IMR-90 (cell line): Measurements from ENCODE around the gene MAN1C1. TPM values are rescaled to one million over a fixed set of nuclear protein-coding genes. Genes with fewer than 3 reads are reported as not detected.

Experiments used
- ATAC-seq: fragments of 200-7000 bp; cut with Tn5 transposase; 2 replicates; pipeline ENCODE4 v1.9.1; 2020; ENCODE audit warnings: low read depth, mild to moderate bottlenecking, moderate library complexity
- BruUV-seq: library from RNA; stranded (reverse); fragments of 400-500 nt; replicated peaks from 2 replicates; lab custom pipeline; 2021; lab: Mats Ljungman, UMichigan
- CTCF ChIA-PET: fragments of 300-600 bp; formaldehyde crosslinking; extraction: SDS; loops from one replicate; lab custom pipeline; 2021; ENCODE audit warnings: antibody characterized with exemption; lab: Yijun Ruan, JAX
- POLR2A ChIA-PET: fragments of 300-600 bp; sonication (Branson Sonifier 250); formaldehyde crosslinking; loops from one replicate; lab custom pipeline; 2022; ENCODE audit warnings: antibody characterized with exemption; ENCODE audit not compliant: unreplicated experiment; lab: Charles Lee
- DNase-seq: peaks from one replicate; pipeline ENCODE4 v3.0.0; 2013
- H2AFZ ChIP-seq: replicated peaks from 2 replicates; pipeline ENCODE3; 2013; ENCODE audit warnings: low read length, mild to moderate bottlenecking; ENCODE audit not compliant: poor library complexity
- H2AK5ac ChIP-seq: 2 replicates; pipeline ENCODE4 v1.6.1; 2013; ENCODE audit warnings: low read depth, low read length, inconsistent platforms
- H2AK9ac ChIP-seq: replicated peaks from 2 replicates; pipeline ENCODE3; 2013; ENCODE audit warnings: mild to moderate bottlenecking, low read depth, low read length, moderate library complexity; ENCODE audit not compliant: poor library complexity
- H2BK120ac ChIP-seq: 2 replicates; pipeline ENCODE4 v1.6.1; 2013; ENCODE audit warnings: low read depth, low read length, inconsistent platforms
- H2BK15ac ChIP-seq: 3 replicates; pipeline ENCODE4 v1.6.1; 2013; ENCODE audit warnings: low read depth, low read length, inconsistent platforms
- H2BK20ac ChIP-seq: 2 replicates; pipeline ENCODE4 v1.6.1; 2013; ENCODE audit warnings: low read depth, mild to moderate bottlenecking, inconsistent platforms, low read length, moderate library complexity
- H2BK5ac ChIP-seq: 2 replicates; pipeline ENCODE4 v1.6.1; 2013; ENCODE audit warnings: mild to moderate bottlenecking, low read depth, low read length, inconsistent platforms; ENCODE audit not compliant: poor library complexity, severe bottlenecking
- H3K14ac ChIP-seq: replicated peaks from 2 replicates; pipeline ENCODE4 v1.6.1; 2013; ENCODE audit warnings: low read depth, low read length, inconsistent platforms
- H3K18ac ChIP-seq: 2 replicates; pipeline ENCODE4 v1.6.1; 2013; ENCODE audit warnings: low read depth, low read length, control low read depth
- H3K23ac ChIP-seq: 2 replicates; pipeline ENCODE4 v1.6.1; 2013; ENCODE audit warnings: low read depth, low read length, inconsistent platforms
- H3K27ac ChIP-seq: 2 replicates; pipeline ENCODE4 v1.5.1; 2013; ENCODE audit warnings: mild to moderate bottlenecking, control low read depth, low read length; ENCODE audit not compliant: insufficient read depth
- H3K27me3 ChIP-seq: 2 replicates; pipeline ENCODE4 v1.6.1; 2013; ENCODE audit warnings: low read length; ENCODE audit not compliant: control insufficient read depth, insufficient read depth
- H3K36me3 ChIP-seq: 2 replicates; pipeline ENCODE4 v1.6.1; 2013; ENCODE audit warnings: low read length, mixed read lengths; ENCODE audit not compliant: control insufficient read depth, insufficient read depth
- H3K4ac ChIP-seq: 2 replicates; pipeline ENCODE4 v1.6.1; 2013; ENCODE audit warnings: low read depth, low read length, inconsistent platforms
- H3K4me1 ChIP-seq: 2 replicates; pipeline ENCODE4 v1.6.1; 2013; ENCODE audit warnings: low read length, mixed read lengths; ENCODE audit not compliant: control insufficient read depth, insufficient read depth
- H3K4me2 ChIP-seq: 2 replicates; pipeline ENCODE4 v1.6.1; 2013; ENCODE audit warnings: low read depth, mild to moderate bottlenecking, control low read depth, low read length, moderate library complexity
- H3K4me3 ChIP-seq: 2 replicates; pipeline ENCODE4 v1.5.1; 2013; ENCODE audit warnings: low read depth, mild to moderate bottlenecking, control low read depth, low read length, moderate library complexity; ENCODE audit not compliant: insufficient read depth
- H3K56ac ChIP-seq: 2 replicates; pipeline ENCODE4 v1.6.1; 2013; ENCODE audit warnings: low read length, inconsistent platforms; ENCODE audit not compliant: insufficient read depth; ENCODE audit errors: extremely low read depth
- H3K79me1 ChIP-seq, 2 experiments: 2 replicates each; pipeline ENCODE4 v1.6.1; 2013; ENCODE audit warnings: low read length in 2 of 2, inconsistent platforms in 1 of 2, low read depth in 1 of 2
- H3K9ac ChIP-seq: 2 replicates; pipeline ENCODE4 v1.6.1; 2013; ENCODE audit warnings: low read depth, low read length, control low read depth
- H3K9me1 ChIP-seq: 2 replicates; pipeline ENCODE4 v1.6.1; 2013; ENCODE audit warnings: low read length, inconsistent platforms; ENCODE audit not compliant: insufficient read depth
- H3K9me3 ChIP-seq: 2 replicates; pipeline ENCODE4 v1.6.1; 2013; ENCODE audit warnings: low read length; ENCODE audit not compliant: control insufficient read depth, insufficient read depth
- H4K20me1 ChIP-seq: 2 replicates; pipeline ENCODE4 v1.6.1; 2013; ENCODE audit warnings: low read length, inconsistent platforms; ENCODE audit not compliant: insufficient read depth
- H4K5ac ChIP-seq: 2 replicates; pipeline ENCODE4 v1.6.1; 2013; ENCODE audit warnings: mild to moderate bottlenecking, low read depth, low read length, control low read depth
- H4K8ac ChIP-seq, 2 experiments: 2 replicates each; pipeline ENCODE4 v1.6.1; 2013; ENCODE audit warnings: low read depth in 2 of 2, low read length in 2 of 2, control low read depth in 1 of 2, inconsistent platforms in 1 of 2
- H4K91ac ChIP-seq: 2 replicates; pipeline ENCODE4 v1.6.1; 2013; ENCODE audit warnings: low read depth, low read length, inconsistent platforms; ENCODE audit not compliant: insufficient read depth
- CEBPB ChIP-seq: IDR thresholded peaks from 2 replicates; pipeline ENCODE4 v1.6.1; 2012; ENCODE audit warnings: low read depth, low read length, improper control_type of control experiment
- CHD1 ChIP-seq: IDR thresholded peaks from 2 replicates; pipeline ENCODE4 v1.6.1; 2012; ENCODE audit warnings: low read depth, low read length, improper control_type of control experiment
- CTCF ChIP-seq: conservative IDR thresholded peaks from 2 replicates; pipeline ENCODE4 v1.5.1; 2012; ENCODE audit warnings: mild to moderate bottlenecking, low read depth, low read length, improper control_type of control experiment
- FOS ChIP-seq: fragments of 150-350 bp; IDR thresholded peaks from 2 replicates; pipeline ENCODE4 v1.6.1; 2016; ENCODE audit warnings: low read depth, low read length
- MAFK ChIP-seq: IDR thresholded peaks from 2 replicates; pipeline ENCODE4 v1.6.1; 2012; ENCODE audit warnings: low read depth, low read length, improper control_type of control experiment
- MAZ ChIP-seq: IDR thresholded peaks from 2 replicates; pipeline ENCODE4 v1.6.1; 2012; ENCODE audit warnings: low read depth, mild to moderate bottlenecking, low read length, improper control_type of control experiment, moderate library complexity, borderline replicate concordance
- MXI1 ChIP-seq: IDR thresholded peaks from 2 replicates; pipeline ENCODE4 v1.6.1; 2012; ENCODE audit warnings: low read depth, mild to moderate bottlenecking, low read length, moderate library complexity, borderline replicate concordance
- NFE2L2 ChIP-seq: fragments of 150-350 bp; IDR thresholded peaks from 2 replicates; pipeline ENCODE4 v1.6.1; 2016; ENCODE audit warnings: low read depth, mild to moderate bottlenecking, low read length
- POLR2A ChIP-seq: IDR thresholded peaks from 2 replicates; pipeline ENCODE4 v1.6.1; 2012; ENCODE audit warnings: mild to moderate bottlenecking, low read depth, low read length
- RAD21 ChIP-seq: IDR thresholded peaks from 2 replicates; pipeline ENCODE4 v1.6.1; 2012; ENCODE audit warnings: low read length, improper control_type of control experiment
- RCOR1 ChIP-seq: IDR thresholded peaks from 2 replicates; pipeline ENCODE4 v1.6.1; 2012; ENCODE audit warnings: mild to moderate bottlenecking, low read length, improper control_type of control experiment; ENCODE audit not compliant: insufficient replicate concordance
- RFX5 ChIP-seq: IDR thresholded peaks from 2 replicates; pipeline ENCODE4 v1.8.0; 2012; ENCODE audit warnings: low read depth, mild to moderate bottlenecking, low read length, moderate library complexity
- SMC3 ChIP-seq: fragments of 150-350 bp; IDR thresholded peaks from 2 replicates; pipeline ENCODE4 v1.6.1; 2016; ENCODE audit warnings: low read depth, mild to moderate bottlenecking, antibody characterized with exemption, low read length, moderate library complexity
- USF2 ChIP-seq: fragments of 150-350 bp; IDR thresholded peaks from 2 replicates; pipeline ENCODE4 v1.6.1; 2017; ENCODE audit warnings: mild to moderate bottlenecking, antibody characterized with exemption, low read length, low read depth
- WGBS, 2 experiments: methylation state at CpG; one replicate each; pipeline versions ENCODE4 v1.1.5 to v1.1.7; 2013; ENCODE audit warnings: missing lambda C conversion rate in 2 of 2; ENCODE audit not compliant: insufficient read length in 1 of 2; ENCODE audit errors: extremely low coverage in 2 of 2; 5-methylcytosine and 5-hydroxymethylcytosine counted together
- dilution Hi-C: fragments of 300-500 bp; cut with HindIII; formaldehyde crosslinking; loops from one replicate; pipeline ENCODE4 v1.14.3; 2018; ENCODE audit warnings: low sequenced_read_pairs; ENCODE audit not compliant: unreplicated experiment
- in situ Hi-C: fragments of 300-500 bp; cut with MboI; formaldehyde crosslinking; loops from 3 replicates; pipeline ENCODE4 v1.14.3; 2019; ENCODE audit warnings: low sequenced_read_pairs, inconsistent platforms, mixed read lengths
- intact Hi-C: fragments of 100-400 bp; cut with micrococcal nuclease; formaldehyde crosslinking; loops from 2 replicates; pipeline ENCODE4 v1.10.0; 2022
- polyA plus RNA-seq, 3 experiments: library from polyadenylated mRNA; depleted of rRNA; stranded (reverse); fragments of >200 nt; gene quantifications; 2 replicates each; pipeline ENCODE4 v1.2.3, GENCODE V29; 2012; ENCODE audit warnings: low replicate concordance in 1 of 3
- total RNA-seq: library from RNA; depleted of rRNA; stranded (reverse); fragments of >200 nt; gene quantifications from 2 replicates; pipeline ENCODE4 v1.2.3, GENCODE V29; 2012

The MAN1C1 gene
- total and polyA plus RNA-seq, 2 of the 4 experiments (the other 2 are of a cell fraction): 3.2 to 11.3 TPM

- no peak overlapping the region for H3K4me2 ChIP-seq
- H3K27ac ChIP-seq: no peak overlapping the region
- dilution Hi-C loops: no loop called here
- no peak overlapping the region for H2AFZ ChIP-seq
- BruUV-seq: TSS peak; percentile 97
- CTCF ChIA-PET: no interaction called here
- H4K20me1 ChIP-seq: no peaks in the 10 kb centered on the region
- no peak overlapping the region for H3K4me3 ChIP-seq
- no peaks in the 10 kb centered on the region for H3K9me3 ChIP-seq
- no peak overlapping the region for H3K18ac ChIP-seq
- H3K4ac ChIP-seq: no peak overlapping the region
- no peak overlapping the region for H3K56ac ChIP-seq
- no peak overlapping the region for H3K23ac ChIP-seq
- H3K79me1 ChIP-seq: peaks cover 3 to 10% of the 10 kb centered on the region in 2 experiments; a peak in 2 of 4 replicates
- H3K36me3 ChIP-seq: peaks cover 50% of the 10 kb centered on the region
- no peak for ATAC-seq
- no peak overlapping the region for H3K14ac ChIP-seq
- TF ChIP-seq FOS: no peak
- TF ChIP-seq MAFK: no peak
- no peak for TF ChIP-seq POLR2A
- TF ChIP-seq RAD21: no peak
- TF ChIP-seq USF2: no peak
- TF ChIP-seq CEBPB: no peak
- no peak for TF ChIP-seq CTCF
- TF ChIP-seq SMC3: no peak
- TF ChIP-seq RFX5: no peak
- no peak for TF ChIP-seq MXI1
- TF ChIP-seq NFE2L2: no peak
- no peak for TF ChIP-seq CHD1
- TF ChIP-seq MAZ: no peak
- no peak for TF ChIP-seq RCOR1
- no peak for DNase-seq
- no peak overlapping the region for H2BK120ac ChIP-seq
- no CpG with 5 or more reads among the region's 6 CpGs for WGBS, 2 experiments
- H2AK9ac ChIP-seq: no peak overlapping the region
- H2BK20ac ChIP-seq: no peak overlapping the region
- no peaks in the 10 kb centered on the region for H3K27me3 ChIP-seq
- no peak overlapping the region for H2BK15ac ChIP-seq
- H2AK5ac ChIP-seq: no peak overlapping the region
- H3K9ac ChIP-seq: no peak overlapping the region
- no peak overlapping the region for H4K8ac ChIP-seq
- POLR2A ChIA-PET: no interaction called here
- no peaks in the 10 kb centered on the region; the same call in 1 of the 2 replicates for H3K9me1 ChIP-seq
- H4K5ac ChIP-seq: no peak overlapping the region
- no peak overlapping the region for H4K91ac ChIP-seq
- intact Hi-C loops: no loop called here
- in situ Hi-C loops: no loop called here
- no peaks in the 10 kb centered on the region for H3K4me1 ChIP-seq
- no peak overlapping the region for H2BK5ac ChIP-seq
Measured at GRCh38 chr1:25832336-25833037, 215.9 kb downstream of the MAN1C1 start.
